Activated naive CD4-positive, alpha-beta T cell treated with anti-CD3 and anti-CD28 coated beads for 36 hours (primary cell): ENCODE results near the gene KCNK16. TPM values are rescaled to one million over a fixed set of nuclear protein-coding genes. Genes with fewer than 3 reads are reported as not detected.

ENCODE experiments used
- CTCF ChIA-PET: fragments of 350-600 bp; sonication (Branson Sonifier 250); formaldehyde crosslinking; loops from one replicate; lab custom pipeline; 2021; ENCODE audit warnings: antibody characterized with exemption; lab: Charles Lee
- DNase-seq: peaks from one replicate; pipeline ENCODE4 v3.0.0-alpha.2; 2020
- H3K27ac Mint-ChIP-seq: one replicate; pipeline ENCODE4 v1.8.0; 2021; ENCODE audit warnings: mild to moderate bottlenecking, mixed read lengths
- H3K27me3 Mint-ChIP-seq: one replicate; pipeline ENCODE4 v1.8.0; 2021; ENCODE audit warnings: low read depth, mixed read lengths
- H3K36me3 Mint-ChIP-seq: one replicate; pipeline ENCODE4 v1.8.0; 2021; ENCODE audit warnings: low read depth, mixed read lengths
- H3K4me1 Mint-ChIP-seq: one replicate; pipeline ENCODE4 v1.8.0; 2021; ENCODE audit warnings: low read depth, mixed read lengths
- H3K4me3 Mint-ChIP-seq: one replicate; pipeline ENCODE4 v1.8.0; 2021; ENCODE audit warnings: mild to moderate bottlenecking, moderate library complexity, mixed read lengths
- H3K9me3 Mint-ChIP-seq: one replicate; pipeline ENCODE4 v1.8.0; 2021; ENCODE audit warnings: mixed read lengths
- intact Hi-C: fragments of 100-400 bp; cut with micrococcal nuclease; formaldehyde crosslinking; loops from one replicate; pipeline ENCODE4 v1.15.1; 2023
- total RNA-seq, 2 experiments: library from RNA; stranded (reverse); gene quantifications; one replicate each; pipeline ENCODE4 v1.2.3, GENCODE V29; 2021

The KCNK16 gene
- total RNA-seq, 2 experiments from 2014 or later: not detected

DNA sequence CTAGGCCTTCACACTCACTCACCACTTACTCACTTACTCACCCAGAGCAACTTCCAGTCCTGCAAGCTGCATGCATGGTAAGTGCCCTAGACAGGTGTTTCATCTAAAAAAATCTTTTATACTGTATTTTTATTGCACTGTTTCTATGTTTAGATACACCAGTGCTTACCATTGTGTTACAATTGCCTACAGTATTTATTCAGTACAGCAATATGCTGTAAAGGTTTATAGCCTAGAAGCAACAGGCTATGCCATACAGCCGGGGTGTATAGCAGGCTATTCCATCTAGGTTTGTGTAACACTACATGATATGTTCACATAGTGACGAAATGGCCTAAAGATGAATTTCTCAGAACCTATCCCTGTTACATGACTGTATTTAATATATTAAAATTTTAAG lies 56.1 kb downstream of the KCNK16 start:
- Mint-ChIP-seq H3K9me3 (no peaks in the 10 kb centered on the region), H3K27me3 (peaks cover under 1% of the 10 kb centered on the region), H3K4me3 (no peak overlapping the region), H3K36me3 (no peaks in the 10 kb centered on the region), H3K4me1 (peaks cover 8% of the 10 kb centered on the region), H3K27ac (no peak overlapping the region)
- intact Hi-C loops: no loop called here
- CTCF ChIA-PET: no interaction called here
- no peak for DNase-seq

Other genes with a start within 250 kb of the KCNK16 start
- 10 to 100 TPM; 13.7 to 13.8 TPM for gene SAYSD1, start 207.5 kb downstream of the KCNK16 start, total RNA-seq
- gene KCNK5, start 93.2 kb downstream of the KCNK16 start, total RNA-seq: 1 to 10 TPM; 9.0 to 9.2 TPM
- gene KCNK17, start 8.3 kb downstream of the KCNK16 start, total RNA-seq: not detected